Panc1 (cell line): Measurements from ENCODE around the gene GIMAP5. TPM values are rescaled to one million over a fixed set of nuclear protein-coding genes. Genes with fewer than 3 reads are reported as not detected.

Experiments
- ATAC-seq: fragments of 200-7000 bp; cut with Tn5 transposase; 2 replicates; pipeline ENCODE4 v1.9.1; 2020; ENCODE audit warnings: mild to moderate bottlenecking, moderate library complexity
- BruUV-seq: library from RNA; stranded (reverse); fragments of 400-500 nt; replicated peaks from 2 replicates; lab custom pipeline; 2021; lab: Mats Ljungman, UMichigan
- CTCF ChIA-PET: fragments of 300-600 bp; sonication (Branson Sonifier 250); formaldehyde crosslinking; loops from one replicate; lab custom pipeline; 2022; ENCODE audit warnings: antibody characterized with exemption; lab: Charles Lee
- POLR2A ChIA-PET: fragments of 300-600 bp; sonication (Branson Sonifier 250); formaldehyde crosslinking; loops from one replicate; lab custom pipeline; 2022; ENCODE audit warnings: antibody characterized with exemption; lab: Charles Lee
- DNase-seq: peaks from one replicate; pipeline ENCODE4 v3.0.0-alpha.2; 2010; ENCODE audit warnings: low read depth, low spot score
- H3K27ac ChIP-seq: 2 replicates; pipeline ENCODE4 v1.5.1; 2011; ENCODE audit warnings: mild to moderate bottlenecking, low read length, inconsistent platforms
- H3K27me3 ChIP-seq: fragments of 200-500 bp; sonication (Bioruptor generic); 2 replicates; pipeline ENCODE4 v1.6.0; 2014; ENCODE audit warnings: low read length, inconsistent platforms; ENCODE audit not compliant: control insufficient read depth, insufficient read depth
- H3K36me3 ChIP-seq: fragments of 200-500 bp; sonication (Bioruptor generic); 2 replicates; pipeline ENCODE4 v1.5.1; 2014; ENCODE audit warnings: inconsistent platforms, mild to moderate bottlenecking, low read length, moderate library complexity; ENCODE audit not compliant: control insufficient read depth, insufficient read depth
- H3K4me1 ChIP-seq: 2 replicates; pipeline ENCODE4 v1.5.1; 2011; ENCODE audit warnings: inconsistent platforms, mild to moderate bottlenecking, low read length, moderate library complexity; ENCODE audit not compliant: control insufficient read depth, insufficient read depth
- H3K4me3 ChIP-seq, 2 experiments: 2 replicates each; pipeline ENCODE4 v1.5.1; 2011 to 2012; ENCODE audit warnings: low read depth in 2 of 2, low read length in 2 of 2, mild to moderate bottlenecking in 2 of 2, inconsistent platforms in 1 of 2, moderate library complexity in 1 of 2
- H3K9me3 ChIP-seq: fragments of 200-500 bp; sonication (Bioruptor generic); 2 replicates; pipeline ENCODE4 v1.5.1; 2014; ENCODE audit warnings: low read depth, mild to moderate bottlenecking, inconsistent platforms, low read length, moderate library complexity; ENCODE audit not compliant: control insufficient read depth, insufficient read depth
- POLR2AphosphoS5 ChIP-seq: IDR thresholded peaks from 2 replicates; pipeline ENCODE4 v1.6.1; 2012; ENCODE audit warnings: mild to moderate bottlenecking, low read depth, low read length, moderate library complexity
- SIN3A ChIP-seq: IDR thresholded peaks from 2 replicates; pipeline ENCODE4 v1.6.1; 2012; ENCODE audit warnings: low read depth, mild to moderate bottlenecking, low read length, moderate library complexity, borderline replicate concordance; ENCODE audit not compliant: insufficient read depth
- TCF7L2 ChIP-seq: IDR thresholded peaks from 2 replicates; pipeline ENCODE4 v1.6.1; 2011; ENCODE audit warnings: mild to moderate bottlenecking, low read depth, low read length, inconsistent platforms
- in situ Hi-C: cut with HindIII; loops from 2 replicates; pipeline ENCODE4 v1.10.0; 2016; ENCODE audit warnings: low sequenced_read_pairs, low pct_unique_long_range_greater_than_20kb
- intact Hi-C: fragments of 100-400 bp; cut with micrococcal nuclease; formaldehyde crosslinking; loops from one replicate; pipeline ENCODE4 v1.10.0; 2022; ENCODE audit not compliant: unreplicated experiment
- total RNA-seq: library from RNA; stranded (reverse); gene quantifications from one replicate; pipeline ENCODE4 v1.2.1, GENCODE V29; 2021; ENCODE audit not compliant: unreplicated experiment
- TF ChIP-seq, protein P1 (sequence below): fragments of 450-650 bp; IDR thresholded peaks from 2 replicates; pipeline ENCODE4 v1.5.1; 2017; ENCODE audit warnings: mild to moderate bottlenecking
- TF ChIP-seq, protein P2 (sequence below), 2 experiments: IDR thresholded peaks; 2 replicates each; pipeline ENCODE4 v1.6.1; 2011 to 2012; ENCODE audit warnings: low read depth in 2 of 2, control low read depth in 1 of 2, low read length in 1 of 2, mild to moderate bottlenecking in 1 of 2, moderate library complexity in 1 of 2; ENCODE audit not compliant: insufficient read depth in 1 of 2

GIMAP5 gene
- total RNA-seq, 1 experiment from 2014 or later, result 0.51 TPM

DNA sequence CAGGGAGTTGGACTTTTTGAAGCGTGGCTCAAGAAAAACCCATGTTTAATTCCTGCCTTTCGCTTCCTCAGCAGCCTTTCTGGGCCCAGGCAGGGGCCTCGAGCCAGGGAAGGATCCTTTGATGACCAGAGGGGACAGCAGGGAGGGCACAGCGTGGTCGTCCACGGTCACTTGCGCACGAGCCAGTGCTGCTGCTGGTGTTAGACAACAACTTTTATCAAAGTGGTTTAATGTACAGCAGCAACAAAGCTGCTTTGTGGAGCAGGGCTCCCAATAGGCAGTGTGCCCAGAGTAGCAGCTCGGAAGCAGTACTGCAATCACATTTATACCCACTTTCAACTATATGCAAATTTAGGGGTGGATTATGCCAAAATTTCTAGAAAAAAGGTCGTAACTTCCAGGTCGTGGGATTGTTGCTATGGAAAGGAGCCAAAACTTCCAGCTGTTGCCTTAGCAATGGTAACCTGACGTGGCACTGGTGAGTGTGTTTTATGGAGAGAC is 14.7 kb upstream of the GIMAP5 start:
- H3K4me3 ChIP-seq, result no peak overlapping the region
- no TSS peak for BruUV-seq
- no peak for ATAC-seq
- no peaks in the 10 kb centered on the region; the same call in 1 of the 2 replicates for H3K27me3 ChIP-seq
- POLR2A ChIA-PET, result no interaction called here
- no peaks in the 10 kb centered on the region for H3K36me3 ChIP-seq
- CTCF ChIA-PET, result no interaction called here
- in situ Hi-C loops, result no loop called here
- DNase-seq, result no peak
- TF ChIP-seq POLR2AphosphoS5 (no peak), TCF7L2 (no peak), SIN3A (no peak)
- TF ChIP-seq, protein P1, sequence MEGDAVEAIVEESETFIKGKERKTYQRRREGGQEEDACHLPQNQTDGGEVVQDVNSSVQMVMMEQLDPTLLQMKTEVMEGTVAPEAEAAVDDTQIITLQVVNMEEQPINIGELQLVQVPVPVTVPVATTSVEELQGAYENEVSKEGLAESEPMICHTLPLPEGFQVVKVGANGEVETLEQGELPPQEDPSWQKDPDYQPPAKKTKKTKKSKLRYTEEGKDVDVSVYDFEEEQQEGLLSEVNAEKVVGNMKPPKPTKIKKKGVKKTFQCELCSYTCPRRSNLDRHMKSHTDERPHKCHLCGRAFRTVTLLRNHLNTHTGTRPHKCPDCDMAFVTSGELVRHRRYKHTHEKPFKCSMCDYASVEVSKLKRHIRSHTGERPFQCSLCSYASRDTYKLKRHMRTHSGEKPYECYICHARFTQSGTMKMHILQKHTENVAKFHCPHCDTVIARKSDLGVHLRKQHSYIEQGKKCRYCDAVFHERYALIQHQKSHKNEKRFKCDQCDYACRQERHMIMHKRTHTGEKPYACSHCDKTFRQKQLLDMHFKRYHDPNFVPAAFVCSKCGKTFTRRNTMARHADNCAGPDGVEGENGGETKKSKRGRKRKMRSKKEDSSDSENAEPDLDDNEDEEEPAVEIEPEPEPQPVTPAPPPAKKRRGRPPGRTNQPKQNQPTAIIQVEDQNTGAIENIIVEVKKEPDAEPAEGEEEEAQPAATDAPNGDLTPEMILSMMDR, result no peak
- TF ChIP-seq, protein P2, sequence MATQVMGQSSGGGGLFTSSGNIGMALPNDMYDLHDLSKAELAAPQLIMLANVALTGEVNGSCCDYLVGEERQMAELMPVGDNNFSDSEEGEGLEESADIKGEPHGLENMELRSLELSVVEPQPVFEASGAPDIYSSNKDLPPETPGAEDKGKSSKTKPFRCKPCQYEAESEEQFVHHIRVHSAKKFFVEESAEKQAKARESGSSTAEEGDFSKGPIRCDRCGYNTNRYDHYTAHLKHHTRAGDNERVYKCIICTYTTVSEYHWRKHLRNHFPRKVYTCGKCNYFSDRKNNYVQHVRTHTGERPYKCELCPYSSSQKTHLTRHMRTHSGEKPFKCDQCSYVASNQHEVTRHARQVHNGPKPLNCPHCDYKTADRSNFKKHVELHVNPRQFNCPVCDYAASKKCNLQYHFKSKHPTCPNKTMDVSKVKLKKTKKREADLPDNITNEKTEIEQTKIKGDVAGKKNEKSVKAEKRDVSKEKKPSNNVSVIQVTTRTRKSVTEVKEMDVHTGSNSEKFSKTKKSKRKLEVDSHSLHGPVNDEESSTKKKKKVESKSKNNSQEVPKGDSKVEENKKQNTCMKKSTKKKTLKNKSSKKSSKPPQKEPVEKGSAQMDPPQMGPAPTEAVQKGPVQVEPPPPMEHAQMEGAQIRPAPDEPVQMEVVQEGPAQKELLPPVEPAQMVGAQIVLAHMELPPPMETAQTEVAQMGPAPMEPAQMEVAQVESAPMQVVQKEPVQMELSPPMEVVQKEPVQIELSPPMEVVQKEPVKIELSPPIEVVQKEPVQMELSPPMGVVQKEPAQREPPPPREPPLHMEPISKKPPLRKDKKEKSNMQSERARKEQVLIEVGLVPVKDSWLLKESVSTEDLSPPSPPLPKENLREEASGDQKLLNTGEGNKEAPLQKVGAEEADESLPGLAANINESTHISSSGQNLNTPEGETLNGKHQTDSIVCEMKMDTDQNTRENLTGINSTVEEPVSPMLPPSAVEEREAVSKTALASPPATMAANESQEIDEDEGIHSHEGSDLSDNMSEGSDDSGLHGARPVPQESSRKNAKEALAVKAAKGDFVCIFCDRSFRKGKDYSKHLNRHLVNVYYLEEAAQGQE (IDR thresholded peaks at IDR 0.05; ENCODE audit: insufficient read depth in 1 of 2, low read depth in 2 of 2, low read length in 1 of 2), result no peak
- no peaks in the 10 kb centered on the region for H3K4me1 ChIP-seq
- intact Hi-C loops, result no loop called here
- H3K9me3 ChIP-seq, result no peaks in the 10 kb centered on the region
- H3K27ac ChIP-seq, result no peak overlapping the region

DNA sequence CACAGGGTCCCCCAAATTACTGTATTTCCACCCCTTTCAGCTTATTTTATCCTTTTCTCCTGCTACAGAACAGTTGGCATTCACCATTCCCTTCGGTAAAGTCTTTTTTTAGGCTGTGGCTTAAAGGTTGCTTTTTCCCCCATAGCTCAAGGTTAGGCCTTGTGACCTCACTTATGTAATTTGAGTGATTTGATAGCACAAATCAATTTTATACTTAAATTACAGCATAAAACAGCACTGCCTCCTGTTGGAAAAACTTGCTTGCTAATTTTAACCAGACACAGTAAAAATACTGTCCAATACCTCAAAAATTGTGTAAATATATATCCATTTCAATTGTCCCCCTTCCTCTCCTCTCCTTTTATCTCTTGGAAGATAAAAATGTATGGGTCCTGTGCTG is 13.8 kb upstream of the GIMAP5 start:
- CTCF ChIA-PET, result no interaction called here
- Histone ChIP-seq H3K4me1 (no peaks in the 10 kb centered on the region), H3K27ac (no peak overlapping the region), H3K9me3 (peaks cover under 1% of the 10 kb centered on the region; the same call in 1 of the 2 replicates), H3K36me3 (no peaks in the 10 kb centered on the region), H3K4me3 (no peak overlapping the region), H3K27me3 (no peaks in the 10 kb centered on the region; the same call in 1 of the 2 replicates)
- no peak for DNase-seq
- in situ Hi-C loops, result no loop called here
- no peak for TF ChIP-seq SIN3A
- no peak for TF ChIP-seq TCF7L2
- no peak for TF ChIP-seq POLR2AphosphoS5
- TF ChIP-seq, protein P1, result no peak
- TF ChIP-seq, protein P2 (IDR thresholded peaks at IDR 0.05; ENCODE audit: insufficient read depth in 1 of 2, low read depth in 2 of 2, low read length in 1 of 2), result no peak
- POLR2A ChIA-PET, result no interaction called here
- no peak for ATAC-seq
- BruUV-seq, result no TSS peak
- intact Hi-C loops, result no loop called here
